NOMO-1 treated with dmso at 0.1 percent for 144 hours (cell line): ENCODE measurements around the gene CHD6.

ENCODE experiments used
- DNase-seq: peaks from one replicate; lab custom pipeline; 2025; ENCODE audit not compliant: unreplicated experiment; lab: John Stamatoyannopoulos, UW

Gene CHD6

GRCh38 chr20:41475503-41475902 is 142.7 kb downstream of the CHD6 start:
- DNase-seq: no peak

- no peak for DNase-seq
Observed at GRCh38 chr20:41470362-41471095, 147.6 kb downstream of the CHD6 start.

GRCh38 chr20:41469868-41470267 is 148.3 kb downstream of the CHD6 start:
- no peak for DNase-seq

GRCh38 chr20:41468994-41469600 is 149.1 kb downstream of the CHD6 start:
- DNase-seq: no peak

GRCh38 chr20:41467690-41468089 is 150.5 kb downstream of the CHD6 start:
- DNase-seq: no peak

GRCh38 chr20:41467220-41467619 is 151.0 kb downstream of the CHD6 start:
- no peak for DNase-seq

GRCh38 chr20:41463567-41463966 is 154.6 kb downstream of the CHD6 start:
- no peak for DNase-seq

DNA sequence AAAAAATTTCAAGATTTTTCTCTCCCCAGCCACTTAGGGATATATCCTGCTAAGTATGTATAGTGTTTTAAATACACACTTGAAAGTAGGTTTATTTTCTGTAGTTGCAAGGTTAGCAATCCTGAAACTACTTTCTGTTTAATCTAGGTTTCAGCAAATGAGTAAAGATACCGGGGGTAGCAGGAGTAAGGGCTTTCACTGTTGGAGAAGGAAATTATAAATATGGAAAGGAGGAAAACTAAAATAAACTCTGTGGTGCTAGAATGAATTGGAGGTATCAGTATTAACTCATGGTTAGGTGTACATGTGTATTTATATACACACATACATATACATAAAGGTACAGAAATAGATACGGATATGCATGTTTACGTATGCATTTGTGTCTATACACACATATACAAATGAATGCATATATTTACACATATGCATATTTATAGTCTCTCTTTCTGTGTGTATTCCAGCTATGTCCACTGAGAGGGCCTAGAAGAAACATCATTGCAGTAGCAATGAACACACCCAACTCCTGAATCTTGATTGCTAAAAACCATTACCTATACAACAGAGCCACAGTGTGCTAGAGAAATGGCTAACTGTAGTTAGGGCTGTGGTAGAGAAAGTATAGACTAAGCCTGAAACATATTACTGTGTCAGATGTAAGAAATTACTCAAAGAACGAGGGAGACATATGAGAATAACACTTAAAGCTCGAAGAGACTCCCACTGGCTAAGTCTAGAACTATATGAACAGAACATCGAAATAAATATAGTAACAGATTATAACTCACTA is 155.6 kb downstream of the CHD6 start:
- DNase-seq: no peak

DNA sequence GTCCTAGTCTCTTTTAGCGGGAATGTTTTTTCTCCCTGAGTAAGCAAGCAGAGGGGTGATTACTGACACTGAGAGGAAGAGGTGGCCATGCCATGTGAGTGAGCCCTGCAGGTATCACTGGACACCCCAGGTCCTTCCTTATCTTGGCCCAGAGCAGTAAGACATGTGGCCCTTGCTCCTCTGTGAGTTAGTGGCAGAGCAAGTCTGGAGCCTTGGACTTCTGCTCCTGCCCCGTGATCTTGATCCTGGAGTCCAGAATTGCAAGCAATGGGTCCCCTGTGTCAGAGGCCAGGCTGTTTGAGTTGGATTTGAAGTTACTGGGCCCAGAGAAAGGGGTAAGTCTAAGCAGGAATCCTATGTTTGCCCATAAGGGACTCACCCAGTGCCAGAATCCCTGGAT is 159.4 kb downstream of the CHD6 start:
- DNase-seq: no peak

DNA sequence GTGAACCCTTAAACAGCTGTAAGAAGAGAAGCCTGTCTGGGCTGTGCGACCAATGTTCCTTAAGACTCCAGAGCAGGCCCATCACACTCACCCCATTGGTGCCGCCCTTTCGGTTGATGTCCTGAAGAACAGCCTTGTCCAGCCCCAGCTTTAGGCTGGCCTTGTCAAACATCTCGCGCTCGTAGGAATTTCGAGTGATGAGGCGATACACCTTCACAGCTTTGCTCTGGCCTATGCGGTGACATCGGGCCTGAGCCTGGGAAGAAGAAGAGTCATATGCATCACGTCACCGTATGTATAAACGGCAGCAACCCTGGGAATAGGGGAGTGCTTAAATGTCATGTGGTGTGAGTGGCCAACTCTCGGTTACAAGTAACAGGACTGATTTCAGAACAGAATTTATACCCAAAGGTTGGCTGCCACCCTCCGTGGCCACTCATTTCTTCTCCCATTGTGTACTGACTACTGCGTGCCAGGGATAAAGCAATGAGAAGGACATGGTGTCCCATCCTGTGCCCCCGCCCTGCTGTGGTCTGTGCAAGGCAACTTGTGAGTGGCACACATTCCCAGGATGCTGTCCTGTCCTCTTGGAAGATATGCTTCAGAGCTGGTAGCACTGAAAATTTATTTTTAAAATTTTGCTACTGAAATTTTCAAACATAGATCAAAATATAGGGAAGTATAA is 160.9 kb downstream of the CHD6 start:
- no peak for DNase-seq

GRCh38 chr20:41456351-41456750 is 161.8 kb downstream of the CHD6 start:
- no peak for DNase-seq

GRCh38 chr20:41454250-41454649 is 163.9 kb downstream of the CHD6 start:
- no peak for DNase-seq

- DNase-seq: peak; percentile 56
Observed at GRCh38 chr20:41453010-41453950, 164.9 kb downstream of the CHD6 start.

DNA sequence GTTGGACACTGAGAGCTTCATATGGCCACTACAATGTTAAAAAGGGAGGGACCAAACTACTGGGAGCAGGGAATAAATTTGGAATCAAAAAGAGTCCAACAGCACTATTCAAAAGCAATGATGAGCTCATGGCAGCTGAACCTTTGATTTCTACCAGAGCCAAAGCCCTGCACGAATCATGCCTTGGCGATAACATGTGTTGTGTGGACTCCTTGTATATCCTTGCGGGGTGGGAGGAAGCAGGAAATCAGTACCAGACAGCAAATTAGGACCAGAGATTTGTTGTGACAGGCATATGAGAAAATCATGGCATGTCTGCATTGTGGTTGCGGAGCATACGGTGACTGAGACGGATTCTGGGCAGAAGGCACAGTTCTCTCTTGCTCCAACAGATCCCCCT is 166.0 kb downstream of the CHD6 start:
- DNase-seq: no peak

DNA sequence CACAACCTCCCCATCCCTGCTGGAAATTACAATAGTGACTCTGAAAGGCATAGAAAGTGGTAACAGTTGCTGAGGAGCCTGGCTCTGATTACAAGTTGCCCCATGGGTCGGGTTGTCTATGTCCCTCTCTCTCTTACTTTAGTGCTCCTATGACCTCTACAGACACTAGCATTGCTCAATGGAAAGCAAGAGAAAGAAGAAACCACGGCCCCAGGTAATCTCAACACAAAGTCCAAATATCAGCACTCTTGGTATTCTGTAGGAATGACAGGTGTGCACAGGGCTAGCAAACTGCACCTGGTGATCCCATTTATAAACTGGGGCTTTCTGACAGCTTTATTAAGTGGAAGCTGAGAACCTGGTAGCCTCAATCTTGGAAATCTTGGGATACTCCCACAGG is 171.2 kb downstream of the CHD6 start:
- no peak for DNase-seq

DNA sequence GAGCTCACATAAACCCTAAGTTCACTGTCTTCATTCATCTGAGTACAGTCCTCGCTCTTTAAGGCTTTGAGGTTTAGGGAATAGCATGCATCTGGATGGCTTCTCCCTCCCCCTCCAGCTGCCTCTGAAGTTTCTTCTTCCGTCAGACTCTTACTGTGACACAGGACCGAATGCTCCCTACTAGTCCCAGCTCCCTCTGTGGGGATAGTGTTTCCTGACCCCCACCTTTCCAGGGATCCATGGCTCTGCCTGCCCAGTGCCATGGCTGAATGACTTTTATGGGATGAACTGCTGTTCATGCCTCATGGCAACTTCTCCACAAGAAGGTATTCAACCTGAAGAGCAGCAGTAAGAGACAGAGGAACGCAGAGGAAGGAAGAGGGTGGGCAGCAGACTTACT is 171.7 kb downstream of the CHD6 start:
- DNase-seq: no peak

- DNase-seq: no peak
Observed at GRCh38 chr20:41444821-41445220, 173.4 kb downstream of the CHD6 start.

- peak; percentile 45 for DNase-seq
Observed at GRCh38 chr20:41443691-41444090, 174.5 kb downstream of the CHD6 start.

DNA sequence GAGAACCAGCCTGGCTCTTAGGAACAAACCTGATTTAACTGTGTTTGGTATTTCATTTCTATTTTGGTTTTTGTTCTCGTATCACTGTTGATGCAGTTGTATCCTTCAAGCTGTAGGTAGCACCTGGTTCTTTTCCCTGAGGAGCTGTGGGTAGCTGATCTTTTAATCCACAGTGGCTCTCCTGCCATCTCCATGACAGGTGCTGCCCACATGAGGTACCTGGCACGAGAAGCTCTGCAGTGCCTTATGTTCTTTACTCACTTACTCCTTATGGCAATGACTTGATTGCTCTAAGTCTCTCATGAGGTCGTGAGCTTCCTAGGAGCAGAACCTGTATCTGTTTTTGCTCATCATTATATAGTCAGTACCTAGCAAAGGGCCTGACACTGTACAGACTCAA is 177.3 kb downstream of the CHD6 start:
- DNase-seq: no peak

DNA sequence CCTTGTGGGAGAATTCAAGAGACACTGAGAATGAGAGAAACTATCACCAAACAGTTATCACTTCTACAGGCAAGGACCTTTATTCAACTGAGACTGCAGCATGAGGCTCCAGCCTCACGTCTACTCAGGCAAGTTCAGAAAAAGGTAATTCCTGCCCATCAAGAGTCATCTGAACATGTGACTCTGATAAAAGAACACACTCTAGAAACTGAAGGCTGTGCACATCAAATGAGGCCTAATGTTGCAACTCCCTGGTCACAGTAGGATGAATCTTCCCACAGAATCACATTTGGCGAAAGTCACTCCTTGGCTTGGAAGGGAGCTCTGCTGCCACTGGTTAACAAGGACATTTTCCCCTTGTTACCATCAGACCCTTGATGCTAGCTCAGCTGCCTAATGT is 180.3 kb downstream of the CHD6 start:
- DNase-seq: no peak
